HG02759 (cell line): ENCODE data around the gene MTPN.

ENCODE experiments used
- ATAC-seq: cut with Tn5 transposase; IDR thresholded peaks from one replicate; pipeline ENCODE4 v1.9.1; 2021; ENCODE audit warnings: mild to moderate bottlenecking, moderate library complexity; ENCODE audit not compliant: unreplicated experiment

MTPN gene

GRCh38 chr7:135929249-135929648 is 47.9 kb downstream of the MTPN start:
- ATAC-seq = no peak

DNA sequence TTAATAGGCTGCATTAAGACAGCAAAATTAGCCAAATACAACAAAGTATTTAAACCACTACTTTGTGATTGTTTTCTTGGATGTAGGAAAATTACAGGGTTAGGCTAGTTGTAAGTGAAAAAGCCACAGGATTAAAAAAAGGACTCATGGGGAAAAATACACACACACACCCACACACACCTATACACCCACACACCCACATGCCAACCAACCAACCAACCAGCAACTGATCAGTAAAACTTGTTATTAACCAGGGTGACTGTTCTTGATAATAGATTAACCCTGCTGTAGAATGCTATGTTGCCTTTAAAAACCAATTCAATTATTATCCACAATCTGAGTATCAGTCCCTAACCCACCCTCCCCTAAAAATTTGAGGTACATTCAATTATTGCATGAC is 49.0 kb downstream of the MTPN start:
- ATAC-seq = no peak

- ATAC-seq = no peak
These were observed 51.9 kb downstream of the MTPN start for GRCh38 chr7:135925210-135925609.

DNA sequence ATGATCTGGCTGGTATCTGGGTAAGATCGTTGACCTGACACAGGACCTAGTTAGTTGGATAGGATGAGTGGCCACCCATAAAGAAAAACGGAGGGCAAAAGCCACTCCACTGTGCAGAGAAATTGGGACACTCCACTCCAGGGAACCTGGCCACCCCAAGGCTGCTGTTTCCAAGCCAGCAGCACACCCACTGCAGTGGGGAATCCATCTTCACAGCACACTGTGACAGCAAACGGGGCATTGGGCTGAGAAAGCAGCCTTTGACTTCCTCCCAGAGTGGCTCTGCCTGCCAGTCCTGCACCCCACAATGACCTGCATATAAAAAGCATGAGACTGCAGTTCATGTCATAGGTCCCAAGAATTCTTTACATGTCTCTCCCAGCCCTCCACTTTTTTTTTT is 52.9 kb downstream of the MTPN start:
- ATAC-seq = no peak

- ATAC-seq = no peak
These were observed 54.9 kb downstream of the MTPN start for GRCh38 chr7:135922263-135922662.

DNA sequence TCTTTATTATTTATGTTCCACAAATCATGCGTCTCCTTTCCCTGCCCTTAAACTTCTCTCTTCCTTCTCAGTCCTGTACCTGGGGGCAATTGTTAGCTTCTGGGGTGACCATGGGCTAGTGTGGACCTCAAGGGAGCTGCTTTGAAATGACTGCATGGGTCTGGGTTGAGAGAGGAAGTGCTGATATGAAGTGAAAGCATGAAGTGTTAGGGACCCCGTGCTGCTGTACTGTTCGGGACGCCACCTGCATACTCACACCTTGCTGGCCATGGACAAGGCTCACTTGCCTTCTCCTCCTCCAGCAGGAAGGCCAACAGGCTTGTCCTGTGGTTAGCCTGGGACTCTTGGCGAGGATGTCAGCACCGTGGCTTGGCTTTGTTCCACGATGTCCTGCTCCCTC is 56.7 kb downstream of the MTPN start:
- peak; percentile 57 for ATAC-seq

DNA sequence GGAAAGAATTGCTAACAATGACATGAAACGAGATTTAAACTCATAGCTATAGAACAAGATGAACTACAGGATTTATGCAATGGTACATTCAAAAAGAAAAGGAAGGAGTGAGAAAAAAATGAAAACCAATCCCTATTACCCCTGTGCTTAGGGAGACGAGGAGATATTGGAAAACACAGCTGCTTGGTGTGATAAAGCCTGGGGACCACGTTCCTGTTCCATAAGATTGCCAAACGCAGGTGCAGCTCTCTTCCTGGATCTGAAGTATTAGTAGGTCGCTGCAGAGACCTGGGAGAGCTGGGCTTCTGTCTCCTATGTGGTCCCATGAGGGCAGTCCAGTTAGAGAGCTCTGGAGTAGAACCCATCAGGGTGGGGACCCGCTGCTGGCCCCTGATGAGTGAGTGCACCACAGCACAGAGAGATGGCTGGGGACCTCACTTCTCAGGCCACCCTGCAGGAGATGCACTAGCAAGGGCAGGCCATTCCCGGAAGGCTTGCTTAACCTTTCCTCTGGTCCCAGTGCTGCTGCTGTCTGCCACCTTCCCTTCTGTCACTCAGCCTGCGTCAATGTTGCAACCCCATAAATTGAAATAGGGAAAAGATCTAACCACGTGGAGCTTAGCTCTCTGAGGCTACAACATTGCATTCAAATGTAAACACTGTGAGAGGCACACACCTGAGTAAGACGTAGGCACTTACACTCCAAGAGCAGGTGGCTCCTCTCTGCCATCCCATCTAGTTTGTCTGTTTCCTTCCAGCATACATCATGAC is 57.9 kb downstream of the MTPN start:
- ATAC-seq = no peak

- ATAC-seq = no peak
These were observed 59.0 kb downstream of the MTPN start for GRCh38 chr7:135918134-135918533.

- no peak for ATAC-seq
These were observed 59.4 kb downstream of the MTPN start for GRCh38 chr7:135917721-135918120.

DNA sequence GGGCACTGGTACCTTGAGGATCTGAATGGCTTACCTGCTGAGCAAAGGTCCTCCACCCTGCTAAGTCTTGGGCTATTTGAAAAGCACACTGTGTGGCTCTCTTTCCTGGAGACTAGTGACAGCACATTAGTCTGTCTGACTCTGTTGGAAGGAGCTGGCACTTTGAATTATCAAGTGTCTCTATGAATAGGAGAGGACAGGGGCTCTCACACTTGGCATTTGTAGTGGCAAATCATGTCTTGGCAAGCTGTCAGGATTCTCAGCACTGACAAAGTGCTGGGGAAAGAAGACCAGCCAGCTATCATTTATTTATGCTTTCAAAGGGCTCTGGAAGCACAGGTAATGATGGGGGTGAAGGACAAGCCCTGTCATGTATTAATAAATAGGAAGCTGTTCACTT is 62.8 kb downstream of the MTPN start:
- no peak for ATAC-seq

GRCh38 chr7:135913404-135913803 is 63.8 kb downstream of the MTPN start:
- no peak for ATAC-seq

DNA sequence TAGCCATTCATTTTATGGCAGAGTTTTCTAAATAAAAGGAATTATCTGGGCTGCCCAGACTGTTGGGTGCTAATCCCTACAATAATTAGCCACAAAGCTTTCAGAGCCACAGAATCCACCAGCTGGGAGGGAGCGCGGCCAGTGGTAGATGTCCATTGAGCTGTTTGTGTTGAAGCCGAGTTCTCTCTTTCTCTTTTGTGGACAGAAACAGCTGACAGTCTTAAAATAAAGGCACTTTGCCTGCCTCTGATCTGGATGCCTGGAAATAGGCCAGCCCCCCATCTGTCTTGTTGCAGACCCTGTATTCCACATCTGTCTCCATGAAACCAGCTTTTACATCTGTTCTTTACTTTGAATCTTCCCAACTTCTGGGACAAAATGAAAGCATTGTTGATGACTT is 66.1 kb downstream of the MTPN start:
- ATAC-seq = no peak

- ATAC-seq = no peak
These were observed 66.6 kb downstream of the MTPN start for GRCh38 chr7:135910393-135911036.

DNA sequence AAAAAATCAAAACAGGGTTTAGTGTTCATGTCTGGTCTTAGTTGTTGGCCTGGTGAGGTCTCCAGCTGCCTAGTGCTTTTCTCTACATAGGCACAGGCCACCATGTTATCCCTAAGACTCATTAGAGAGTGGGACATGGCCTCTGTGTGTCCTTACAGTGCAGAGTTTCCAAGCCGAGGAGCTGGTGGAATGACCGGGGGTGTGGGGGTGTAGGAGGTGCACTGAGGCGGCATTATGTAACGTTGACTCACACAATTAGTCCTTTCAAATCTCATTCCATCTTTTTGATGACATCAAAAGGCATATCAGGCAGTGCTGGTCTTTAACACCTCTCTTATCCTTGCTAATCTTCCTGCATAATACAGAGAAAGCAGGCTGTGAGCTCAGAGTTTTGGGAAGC is 71.3 kb downstream of the MTPN start:
- no peak for ATAC-seq

- no peak for ATAC-seq
These were observed 71.8 kb downstream of the MTPN start for GRCh38 chr7:135905355-135905754.

DNA sequence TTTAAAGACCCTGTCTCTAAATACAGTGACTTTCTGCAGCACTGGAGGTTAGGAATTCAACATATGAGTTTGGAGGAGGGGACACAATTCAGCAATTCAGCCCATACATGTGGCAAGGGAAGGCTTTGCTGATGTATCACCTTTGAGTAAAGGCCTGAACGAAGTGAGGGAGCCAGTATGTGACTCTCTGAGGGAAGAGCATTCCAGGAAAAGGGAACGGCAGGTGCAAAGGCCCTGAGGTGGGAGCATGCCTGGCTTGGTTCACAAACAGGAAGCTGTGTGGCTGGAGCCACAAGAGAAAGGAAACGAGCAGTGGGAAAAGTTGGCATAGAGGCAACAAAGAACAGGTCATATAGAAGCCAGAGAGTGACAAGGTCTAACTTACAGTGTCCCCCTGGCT is 72.9 kb downstream of the MTPN start:
- ATAC-seq = no peak

GRCh38 chr7:135901585-135902540 is 75.3 kb downstream of the MTPN start:
- no peak for ATAC-seq

DNA sequence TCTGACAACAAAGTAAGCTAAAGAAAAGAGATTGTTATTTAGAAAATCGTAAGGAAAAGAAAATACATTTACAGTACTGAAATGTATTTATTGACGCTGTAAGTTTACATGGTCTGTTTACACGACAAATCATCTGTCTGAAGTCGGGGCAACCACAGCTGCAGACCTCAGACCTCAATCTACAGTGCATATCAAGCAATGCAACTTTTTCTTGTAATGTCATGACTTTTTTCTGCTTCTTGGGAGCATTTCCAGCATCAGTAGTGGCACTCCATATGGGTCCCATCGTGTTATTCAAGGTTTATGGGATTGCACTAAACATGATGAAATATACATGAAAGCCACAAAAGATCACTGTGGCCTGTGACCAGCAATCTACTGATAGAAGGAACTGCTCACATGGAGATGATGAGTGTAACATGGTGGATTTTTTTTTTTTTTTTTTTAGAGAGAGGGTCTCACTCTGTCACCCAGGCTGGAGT is 77.1 kb downstream of the MTPN start:
- no peak for ATAC-seq

DNA sequence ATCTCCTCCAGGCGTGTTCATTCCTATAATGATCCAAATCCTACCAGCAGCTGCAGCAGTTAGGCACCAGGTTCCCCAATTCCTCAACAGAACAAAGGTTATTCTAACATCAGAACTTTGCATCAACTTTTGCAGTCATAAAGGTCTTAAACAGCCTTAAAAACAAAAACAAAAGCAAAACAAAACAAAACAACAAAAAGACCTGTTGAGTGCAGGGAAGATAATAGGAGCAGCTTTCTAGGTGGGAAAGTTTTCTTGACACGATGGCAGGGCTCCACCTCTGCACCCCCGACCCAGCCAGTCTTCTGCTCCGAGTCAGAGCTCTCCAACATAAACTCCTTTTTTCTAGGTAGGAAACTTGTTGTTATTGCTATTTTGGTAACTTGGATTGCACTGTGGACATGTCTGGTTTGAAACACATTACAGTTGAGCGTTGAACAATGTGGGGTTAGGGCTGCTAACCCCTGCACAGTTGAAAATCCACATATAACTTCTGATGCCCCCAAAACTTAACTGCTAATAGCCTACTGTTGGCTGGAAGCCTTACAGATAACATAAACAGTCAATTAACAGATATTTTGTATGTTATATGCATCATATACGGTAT is 77.6 kb downstream of the MTPN start:
- ATAC-seq = no peak

DNA sequence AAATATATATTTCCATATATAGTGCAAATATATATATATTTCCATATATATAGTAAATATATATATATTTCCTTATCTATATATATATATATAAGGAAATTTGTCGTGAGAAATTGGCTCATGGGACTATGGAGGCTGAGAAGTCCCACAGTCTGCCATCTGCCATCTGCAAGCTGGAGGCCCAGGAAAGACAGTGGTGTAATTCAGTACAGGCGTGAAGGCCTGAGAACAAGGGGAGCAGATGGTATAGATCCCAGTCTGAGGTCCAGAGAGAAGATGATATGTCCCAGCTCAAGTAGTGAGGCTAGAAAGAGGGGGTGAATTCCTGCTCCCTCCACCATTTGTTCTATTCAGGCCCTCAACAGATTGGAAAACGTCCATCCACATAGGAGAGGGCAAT is 78.9 kb downstream of the MTPN start:
- no peak for ATAC-seq

GRCh38 chr7:135894816-135895215 is 82.3 kb downstream of the MTPN start:
- ATAC-seq = no peak
